ENCODE results near the gene ARHGAP18. TPM values are rescaled to one million over a fixed set of nuclear protein-coding genes. Genes with fewer than 3 reads are reported as not detected.
A peak's percentile ranks its signal among the peaks of the same experiment; 100 is the strongest.
"Not testable (repeated sequence)": the region's sequence is repeated elsewhere in the genome, so short reads cannot be mapped to it uniquely, and the experiment has no call there.

The ARHGAP18 gene
- total RNA-seq, 1 donor from 2014 or later, result 24.5 TPM

- TF ChIP-seq CTCF (conservative IDR thresholded peaks at IDR 0.05; ENCODE audit: low read depth, low read length), result no peak
- no peak for DNase-seq (ENCODE audit: low read depth)
- H3K4me3 ChIP-seq (ENCODE audit: low read depth, low read length), result no peak overlapping the region
Observed at GRCh38 chr6:129590408-129591022, 119.5 kb downstream of the ARHGAP18 start.

DNA sequence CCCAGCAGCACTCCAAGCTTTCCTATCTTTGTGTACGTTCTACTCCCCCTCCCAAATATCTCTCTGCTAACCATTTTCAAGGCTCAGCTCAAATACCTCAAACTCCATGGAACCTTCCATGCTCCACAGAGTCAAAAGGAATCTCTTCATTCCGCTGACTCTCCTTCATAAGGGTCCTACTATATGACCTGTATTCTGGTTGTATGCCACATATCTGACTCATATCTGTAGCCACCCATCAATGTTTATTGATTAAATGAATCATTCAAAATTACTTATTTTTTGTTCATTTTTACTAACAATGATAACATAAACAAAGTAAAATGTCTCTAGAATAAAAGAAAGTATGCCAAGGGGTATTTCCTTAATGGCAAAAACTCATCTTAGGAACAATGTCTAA is 123.2 kb downstream of the ARHGAP18 start:
- no peak for DNase-seq (ENCODE audit: low read depth)
- no peak overlapping the region for H3K4me3 ChIP-seq (ENCODE audit: low read depth, low read length)
- TF ChIP-seq CTCF (conservative IDR thresholded peaks at IDR 0.05; ENCODE audit: low read depth, low read length), result no peak

GRCh38 chr6:129583866-129584265 is 126.1 kb downstream of the ARHGAP18 start:
- TF ChIP-seq CTCF (conservative IDR thresholded peaks at IDR 0.05; ENCODE audit: low read depth, low read length), result no peak
- no peak for DNase-seq (ENCODE audit: low read depth)
- H3K4me3 ChIP-seq (ENCODE audit: low read depth, low read length), result no peak overlapping the region

DNA sequence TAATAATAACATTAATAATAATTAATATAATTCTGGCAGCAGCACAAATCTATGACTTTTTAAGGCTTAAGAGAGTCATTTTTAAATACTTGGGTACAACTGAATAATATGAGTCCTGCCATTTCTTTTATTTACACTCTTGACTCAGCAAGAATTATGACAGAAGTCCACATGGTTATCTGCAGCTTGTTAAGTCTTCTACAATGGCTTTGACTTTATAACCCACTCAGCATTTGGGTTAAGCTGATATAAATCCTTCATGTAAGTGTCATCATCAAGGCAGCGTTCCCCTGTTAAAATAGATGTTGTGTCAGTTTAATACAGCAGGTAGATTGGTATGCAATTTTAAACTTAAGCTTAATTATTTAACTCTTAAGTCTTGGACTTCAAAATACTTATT is 131.7 kb downstream of the ARHGAP18 start:
- no peak overlapping the region for H3K4me3 ChIP-seq (ENCODE audit: low read depth, low read length)
- no peak for TF ChIP-seq CTCF (conservative IDR thresholded peaks at IDR 0.05; ENCODE audit: low read depth, low read length)
- no peak for DNase-seq (ENCODE audit: low read depth)

DNA sequence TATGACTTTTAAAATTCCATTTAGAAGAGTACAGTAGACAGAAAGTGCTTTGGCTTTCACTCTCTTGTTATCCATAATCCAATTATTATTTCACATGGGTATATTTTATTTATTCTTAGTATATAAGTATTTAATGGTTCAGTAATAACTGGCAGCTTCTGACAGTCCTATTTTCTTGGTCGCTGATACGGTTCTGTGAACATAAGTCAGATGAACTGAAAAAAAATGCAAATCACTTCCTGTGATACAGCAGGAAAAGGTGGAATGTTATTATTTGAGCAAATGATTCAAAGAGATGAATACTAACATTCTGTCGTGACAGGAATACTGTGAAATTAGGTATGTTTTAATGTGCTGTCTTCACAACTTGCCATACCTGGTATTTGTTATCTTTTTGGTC is 132.3 kb downstream of the ARHGAP18 start:
- no peak overlapping the region for H3K4me3 ChIP-seq (ENCODE audit: low read depth, low read length)
- no peak for DNase-seq (ENCODE audit: low read depth)
- TF ChIP-seq CTCF (conservative IDR thresholded peaks at IDR 0.05; ENCODE audit: low read depth, low read length), result no peak

DNA sequence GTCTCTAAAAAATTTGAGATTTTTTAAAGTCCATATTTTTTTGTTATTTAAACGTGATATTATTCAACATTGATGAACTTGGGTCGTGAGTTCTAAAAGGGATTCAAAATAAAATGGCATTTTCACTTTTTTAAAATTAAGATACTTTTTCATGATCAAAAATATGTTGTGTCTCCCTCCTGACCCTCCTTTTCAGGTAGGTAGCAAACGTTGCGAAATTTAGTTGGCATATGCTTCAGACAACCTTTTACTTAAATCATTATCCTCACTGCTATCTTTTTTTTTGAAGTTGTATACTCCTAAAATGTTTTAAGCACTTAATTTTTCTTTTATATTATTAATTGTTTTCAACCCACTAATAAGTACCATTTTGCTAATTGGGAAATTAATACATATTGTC is 133.5 kb downstream of the ARHGAP18 start:
- DNase-seq (ENCODE audit: low read depth), result no peak
- no peak for TF ChIP-seq CTCF (conservative IDR thresholded peaks at IDR 0.05; ENCODE audit: low read depth, low read length)
- H3K4me3 ChIP-seq (ENCODE audit: low read depth, low read length), result no peak overlapping the region

DNA sequence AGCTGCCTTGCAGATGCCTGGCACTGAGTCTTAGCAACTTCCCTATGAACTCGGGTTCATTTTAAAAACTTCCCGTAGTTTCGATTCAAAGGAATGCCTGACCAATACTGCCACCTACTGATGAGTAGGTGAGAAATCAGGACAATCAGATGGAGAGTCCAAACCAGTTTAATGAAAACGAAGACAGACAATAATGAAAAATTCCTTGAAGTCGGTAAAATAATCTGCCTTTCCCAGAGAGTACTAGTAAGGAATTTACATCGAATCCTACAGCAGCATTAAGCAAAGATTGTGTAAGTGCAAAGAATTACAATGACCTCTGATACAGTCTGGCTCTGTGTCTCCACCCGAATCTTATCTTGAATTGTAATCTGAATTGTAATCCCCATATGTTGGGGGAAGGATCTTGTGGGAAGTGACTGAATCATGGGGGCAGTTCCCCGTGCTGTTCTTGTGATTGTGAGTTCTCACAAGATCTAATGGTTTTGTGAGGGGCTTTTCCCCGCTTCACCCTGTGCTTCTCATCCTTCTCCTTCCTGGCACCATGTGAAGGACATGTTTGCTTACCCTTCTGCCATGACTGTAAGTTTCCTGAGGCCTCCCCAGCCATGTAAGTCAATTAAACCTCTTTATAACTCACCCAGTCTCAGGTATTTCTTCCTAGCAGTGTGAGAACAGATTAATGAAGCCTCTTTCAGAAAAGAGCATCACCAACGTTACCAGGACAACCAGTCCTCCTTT is 134.4 kb downstream of the ARHGAP18 start:
- DNase-seq (ENCODE audit: low read depth), result no peak
- H3K4me3 ChIP-seq (ENCODE audit: low read depth, low read length), result peak overlapping the region; percentile 14
- TF ChIP-seq CTCF (conservative IDR thresholded peaks at IDR 0.05; ENCODE audit: low read depth, low read length), result peak; percentile 88

DNA sequence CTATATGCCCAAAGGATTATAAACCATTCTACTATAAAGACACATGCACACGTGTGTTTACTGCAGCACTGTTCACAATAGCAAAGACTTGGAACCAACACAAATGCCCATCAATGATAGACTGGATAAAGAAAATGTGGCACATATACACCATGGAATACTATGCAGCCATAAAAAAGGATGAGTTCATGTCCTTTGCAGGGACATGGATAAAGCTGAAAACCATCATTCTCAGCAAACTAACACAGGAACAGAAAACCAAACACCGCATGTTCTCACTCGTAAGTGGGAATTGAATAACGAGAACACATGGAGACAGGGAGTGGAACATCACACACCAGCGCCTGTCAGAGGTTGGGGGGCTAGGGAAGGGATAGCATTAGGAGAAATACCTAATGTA is 135.4 kb downstream of the ARHGAP18 start:
- H3K4me3 ChIP-seq (ENCODE audit: low read depth, low read length), result not testable (repeated sequence)

GRCh38 chr6:129570929-129571328 is 139.0 kb downstream of the ARHGAP18 start:
- H3K4me3 ChIP-seq (ENCODE audit: low read depth, low read length); DNase-seq (ENCODE audit: low read depth): not testable (repeated sequence)

More for the DNA sequence above, 135.4 kb downstream of the ARHGAP18 start:
- DNase-seq (ENCODE audit: low read depth), result not testable (repeated sequence)

Data from epithelial cell of proximal tubule (primary cell).